GM12892 (cell line): ENCODE data around the gene ARHGEF10L.
"Not testable (repeated sequence)": the region's sequence is repeated elsewhere in the genome, so short reads cannot be mapped to it uniquely, and the experiment has no call there.

ENCODE experiments used
- POLR2A ChIP-seq: IDR thresholded peaks from 2 replicates; pipeline ENCODE4 v1.6.1; 2011; ENCODE audit warnings: low read depth, low read length, control low read depth
- POLR2AphosphoS5 ChIP-seq: IDR thresholded peaks from 2 replicates; pipeline ENCODE4 v1.6.1; 2011; ENCODE audit warnings: low read depth, low read length, control low read depth
- TAF1 ChIP-seq: IDR thresholded peaks from 2 replicates; pipeline ENCODE4 v1.6.1; 2011; ENCODE audit warnings: low read depth, mild to moderate bottlenecking, control low read depth, low read length, borderline replicate concordance

DNA sequence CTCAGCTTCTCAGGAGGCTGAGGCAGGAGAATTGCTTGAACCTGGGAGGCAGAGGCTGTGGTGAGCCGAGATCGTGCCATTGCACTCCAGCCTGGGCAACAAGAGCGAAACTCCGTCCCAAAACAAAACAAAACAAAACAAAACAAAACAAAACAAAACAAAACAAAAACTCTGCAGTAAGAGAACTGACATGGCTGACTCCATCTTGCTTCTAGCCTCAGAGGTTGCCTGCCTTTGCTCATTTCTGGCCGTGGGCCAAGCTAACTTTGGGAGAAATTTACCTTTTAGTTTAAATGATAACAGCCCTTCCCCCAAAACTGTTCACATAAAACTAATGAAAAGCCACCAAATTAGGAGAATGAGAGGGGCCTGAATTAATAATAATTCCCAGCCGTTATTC, 48.8 kb upstream of the ARHGEF10L start:
- TF ChIP-seq POLR2AphosphoS5, POLR2A, TAF1: not testable (repeated sequence)
